IPS-18c (cell line): Measurements from ENCODE around the gene TSPYL2.

Experiments used
- H3K4me3 ChIP-seq: 2 replicates; pipeline ENCODE4 v1.7.0; 2013; ENCODE audit warnings: low read depth, mild to moderate bottlenecking, low read length, moderate library complexity; ENCODE audit not compliant: insufficient read depth
- H3K9me3 ChIP-seq: one replicate; pipeline ENCODE4 v1.6.1; 2013; ENCODE audit warnings: mild to moderate bottlenecking, low read length, moderate library complexity; ENCODE audit not compliant: control insufficient read depth, insufficient read depth

Gene TSPYL2

GRCh38 chrX:53093748-53094581 is 11.8 kb downstream of the TSPYL2 start, which contains the start of gene KANTR:
TSS of gene KANTR (plus strand) at chrX:53094142. CDS start at chrX:53124273, 30,131 bp downstream.
- Histone ChIP-seq H3K9me3 (peaks cover 5% of the 10 kb centered on the region), H3K4me3 (peak within 1 kb of the TSS; percentile 69)

DNA sequence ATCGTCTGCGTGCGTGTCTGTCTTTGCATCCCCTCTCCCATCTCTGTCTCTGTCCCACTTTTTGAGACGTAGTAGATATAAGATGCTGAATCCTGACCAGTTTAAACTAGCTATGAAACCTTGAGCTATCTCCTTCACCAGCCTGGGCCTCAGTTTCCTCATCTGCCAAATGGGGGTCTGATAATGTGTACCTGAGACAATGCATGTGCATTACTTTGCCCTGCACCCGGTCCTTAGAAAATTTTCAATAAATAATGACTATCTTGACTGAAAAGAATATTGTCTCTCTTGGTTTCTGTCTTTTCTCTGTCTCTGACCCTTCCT is 12.4 kb downstream of the TSPYL2 start:
- H3K9me3 ChIP-seq, result peaks cover 5% of the 10 kb centered on the region

GRCh38 chrX:53095796-53096195 is 13.6 kb downstream of the TSPYL2 start:
- peaks cover 5% of the 10 kb centered on the region for H3K9me3 ChIP-seq

More for the DNA sequence above, 12.4 kb downstream of the TSPYL2 start:
- peak overlapping the region; percentile 69 for H3K4me3 ChIP-seq

GRCh38 chrX:53114864-53115549 is 32.8 kb downstream of the TSPYL2 start:
- no peaks in the 10 kb centered on the region for H3K9me3 ChIP-seq
- H3K4me3 ChIP-seq, result no peak overlapping the region

More at GRCh38 chrX:53095796-53096195, 13.6 kb downstream of the TSPYL2 start:
- H3K4me3 ChIP-seq, result no peak overlapping the region

- H3K9me3 ChIP-seq, result no peaks in the 10 kb centered on the region
Measured at GRCh38 chrX:53115550-53115874, 33.3 kb downstream of the TSPYL2 start.

GRCh38 chrX:53116101-53116500 is 33.9 kb downstream of the TSPYL2 start:
- Histone ChIP-seq H3K4me3 (no peak overlapping the region), H3K9me3 (no peaks in the 10 kb centered on the region)

More at GRCh38 chrX:53115550-53115874, 33.3 kb downstream of the TSPYL2 start:
- H3K4me3 ChIP-seq, result no peak overlapping the region

- Histone ChIP-seq H3K9me3 (no peaks in the 10 kb centered on the region), H3K4me3 (no peak overlapping the region)
Measured at GRCh38 chrX:53122013-53122412, 39.8 kb downstream of the TSPYL2 start.

DNA sequence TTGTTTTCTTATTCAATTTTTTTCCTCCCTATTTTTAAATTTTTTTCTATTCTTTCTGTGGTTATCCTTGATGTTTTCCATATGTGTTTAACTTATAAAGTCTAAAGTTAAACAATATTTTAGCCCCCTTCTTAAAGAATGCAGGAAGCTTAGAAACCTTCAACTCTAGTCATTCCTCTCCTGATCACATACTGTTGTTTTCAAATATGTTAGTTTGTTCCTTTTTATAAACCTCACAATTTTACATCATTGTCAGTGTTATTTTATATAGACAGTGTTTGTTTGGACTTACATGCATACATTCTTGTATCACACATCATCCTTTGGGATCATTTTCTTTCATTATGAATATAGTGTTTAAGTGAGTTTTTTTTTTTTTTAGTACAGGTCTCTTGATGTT is 43.3 kb downstream of the TSPYL2 start:
- no peak overlapping the region for H3K4me3 ChIP-seq
- H3K9me3 ChIP-seq, result no peaks in the 10 kb centered on the region

- Histone ChIP-seq H3K4me3 (no peak overlapping the region), H3K9me3 (no peaks in the 10 kb centered on the region)
Measured at GRCh38 chrX:53126377-53126776, 44.2 kb downstream of the TSPYL2 start.

DNA sequence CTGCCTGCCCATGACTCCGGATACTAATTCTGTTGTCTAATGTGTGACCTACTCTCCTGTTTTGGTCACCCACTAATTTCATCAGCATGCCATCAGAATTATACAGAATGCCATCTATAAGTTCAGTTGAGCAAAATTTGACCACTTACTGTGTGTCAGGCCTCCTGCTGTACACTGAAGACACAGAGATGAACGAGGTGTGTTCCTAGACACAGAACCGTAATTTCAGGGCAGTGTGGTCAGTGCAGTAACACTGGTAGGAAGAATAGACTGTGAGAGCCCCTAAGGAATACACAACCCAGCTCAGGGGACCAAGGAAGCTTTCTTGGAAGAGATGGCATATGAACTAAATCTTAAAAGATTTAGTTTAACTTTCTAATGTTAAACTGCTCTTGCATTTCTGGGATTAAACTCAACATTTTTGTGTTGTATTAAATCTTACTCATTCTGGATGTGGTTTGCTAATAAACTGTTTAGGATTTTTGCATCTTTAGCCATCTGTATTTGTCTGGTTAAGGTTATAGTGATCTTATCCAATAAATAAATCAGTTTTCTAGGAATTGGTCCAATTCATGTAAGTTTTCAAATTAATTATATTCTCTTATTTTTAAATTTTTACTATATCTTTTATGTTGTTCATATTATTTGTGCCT is 46.1 kb downstream of the TSPYL2 start:
- Histone ChIP-seq H3K9me3 (no peaks in the 10 kb centered on the region), H3K4me3 (no peak overlapping the region)

DNA sequence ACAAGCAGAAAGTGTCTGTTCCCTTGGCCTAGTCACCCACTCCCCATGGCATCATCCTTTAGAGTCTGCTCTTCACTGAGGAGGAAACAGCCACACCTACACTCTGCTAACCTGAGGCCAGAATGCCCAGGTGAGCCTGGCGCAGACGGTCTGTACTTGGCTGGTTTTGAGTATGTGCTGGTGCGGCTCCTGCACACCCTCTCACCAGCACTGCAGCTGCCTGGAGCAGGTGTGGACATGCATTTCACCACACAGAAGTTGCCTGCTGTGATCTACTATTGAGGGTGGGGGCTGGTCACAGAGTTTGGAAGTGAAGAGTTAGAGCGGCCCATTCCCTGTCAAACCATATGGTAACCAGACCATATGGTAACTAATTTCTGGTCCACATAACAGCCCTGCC is 51.2 kb downstream of the TSPYL2 start:
- H3K9me3 ChIP-seq, result no peaks in the 10 kb centered on the region
- no peak overlapping the region for H3K4me3 ChIP-seq

- no peaks in the 10 kb centered on the region for H3K9me3 ChIP-seq
- no peak overlapping the region for H3K4me3 ChIP-seq
Measured at GRCh38 chrX:53135581-53135980, 53.4 kb downstream of the TSPYL2 start.
